ENCODE results near the gene INHA. TPM values are rescaled to one million over a fixed set of nuclear protein-coding genes. Genes with fewer than 3 reads are reported as not detected.

The INHA gene
- total RNA-seq, 4 donors from 2014 or later, result 0.45 to 0.75 TPM; not detected in 2

GRCh38 chr2:219543596-219544358 is 28.3 kb upstream of the INHA start, which contains the start of the genes CHPF and TMEM198:
CHPF (minus strand) TSS chr2:219543809; CDS start chr2:219543538, 271 bp downstream.
TMEM198 (plus strand) TSS chr2:219544028; CDS start chr2:219544728, 700 bp downstream.
- TF ChIP-seq POLR2AphosphoS5 (IDR thresholded peaks at IDR 0.05) (peak; percentile 76 to 84), CTCF (IDR thresholded peaks at IDR 0.05) (no peak)
- DNase-seq (ENCODE audit: extremely low spot score), result peak; percentile 99
- peak within 1 kb of the TSS; percentile 67 to 83 (median 77) for H3K4me3 ChIP-seq
- peaks cover 13 to 38% (median 31%) of the 10 kb centered on the region in 4 donors for H3K36me3 ChIP-seq
- intact Hi-C loops (cut with DNase I), result loop anchor here (2.0 to 5.0 kb wide), 3 partner anchors 54 to 144 kb away; partner anchors contain the start of gene STK11IP
- 4% methylated on average over 18 of the region's 75 CpGs for WGBS
- H3K9me3 ChIP-seq, result no peaks in the 10 kb centered on the region
- peak within 1 kb of the TSS; percentile 93 to 95 (median 94) for H3K27ac ChIP-seq (replicated peaks in 1 of 4)
- peaks cover 26 to 46% (median 42%) of the 10 kb centered on the region in 4 donors for H3K4me1 ChIP-seq
- peaks cover 0 to 4% (median 0%) of the 10 kb centered on the region in 4 donors for H3K27me3 ChIP-seq

- Histone ChIP-seq H3K27me3 (no peaks in the 10 kb centered on the region), H3K27ac (replicated peaks in 1 of 4) (peak overlapping the region; percentile 93 to 95 (median 94)), H3K36me3 (peaks cover 9 to 38% (median 26%) of the 10 kb centered on the region in 4 donors), H3K4me1 (peaks cover 26 to 46% (median 39%) of the 10 kb centered on the region in 4 donors), H3K9me3 (no peaks in the 10 kb centered on the region), H3K4me3 (peak overlapping the region; percentile 67 to 83 (median 77))
- DNase-seq (ENCODE audit: extremely low spot score), result no peak
- TF ChIP-seq POLR2AphosphoS5 (IDR thresholded peaks at IDR 0.05) (no peak), CTCF (IDR thresholded peaks at IDR 0.05) (no peak), EP300 (IDR thresholded peaks at IDR 0.05) (no peak), POLR2A (IDR thresholded peaks at IDR 0.05; ENCODE audit: low read depth) (no peak)
- 47% methylated on average over 9 of the region's 9 CpGs for WGBS
- intact Hi-C loops (cut with DNase I), result loop anchor here (5.0 kb wide), 2 partner anchors 53 to 143 kb away; partner anchors contain the start of gene STK11IP
These were observed 27.5 kb upstream of the INHA start for GRCh38 chr2:219544567-219544966.

GRCh38 chr2:219545295-219545942 is 26.7 kb upstream of the INHA start:
- Histone ChIP-seq H3K36me3 (peaks cover 1 to 36% (median 19%) of the 10 kb centered on the region in 4 donors), H3K27ac (replicated peaks in 1 of 4) (no peak overlapping the region), H3K9me3 (no peaks in the 10 kb centered on the region), H3K4me1 (peaks cover 26 to 46% (median 39%) of the 10 kb centered on the region in 4 donors), H3K27me3 (no peaks in the 10 kb centered on the region), H3K4me3 (no peak overlapping the region)
- no peak for DNase-seq (ENCODE audit: extremely low spot score)
- WGBS, result 93% methylated on average over 3 of the region's 3 CpGs
- TF ChIP-seq POLR2A (IDR thresholded peaks at IDR 0.05; ENCODE audit: low read depth), result no peak
- TF ChIP-seq EP300 (IDR thresholded peaks at IDR 0.05), result no peak
- no peak for TF ChIP-seq POLR2AphosphoS5 (IDR thresholded peaks at IDR 0.05)
- intact Hi-C loops (cut with DNase I), result no loop called here

GRCh38 chr2:219545943-219546352 is 26.2 kb upstream of the INHA start:
- intact Hi-C loops (cut with DNase I), result no loop called here
- Histone ChIP-seq H3K4me1 (peaks cover 26 to 47% (median 41%) of the 10 kb centered on the region in 4 donors), H3K9me3 (no peaks in the 10 kb centered on the region), H3K36me3 (peaks cover 0 to 30% (median 15%) of the 10 kb centered on the region in 4 donors), H3K27me3 (no peaks in the 10 kb centered on the region), H3K4me3 (no peak overlapping the region), H3K27ac (replicated peaks in 1 of 4) (no peak overlapping the region)
- DNase-seq (ENCODE audit: extremely low spot score), result no peak
- TF ChIP-seq CTCF (IDR thresholded peaks at IDR 0.05), result no peak
- no peak for TF ChIP-seq POLR2A (IDR thresholded peaks at IDR 0.05; ENCODE audit: low read depth)
- no peak for TF ChIP-seq EP300 (IDR thresholded peaks at IDR 0.05)
- TF ChIP-seq POLR2AphosphoS5 (IDR thresholded peaks at IDR 0.05), result no peak
- whole genome bisulfite sequencing, result 73% methylated on average over 4 of the region's 4 CpGs

DNA sequence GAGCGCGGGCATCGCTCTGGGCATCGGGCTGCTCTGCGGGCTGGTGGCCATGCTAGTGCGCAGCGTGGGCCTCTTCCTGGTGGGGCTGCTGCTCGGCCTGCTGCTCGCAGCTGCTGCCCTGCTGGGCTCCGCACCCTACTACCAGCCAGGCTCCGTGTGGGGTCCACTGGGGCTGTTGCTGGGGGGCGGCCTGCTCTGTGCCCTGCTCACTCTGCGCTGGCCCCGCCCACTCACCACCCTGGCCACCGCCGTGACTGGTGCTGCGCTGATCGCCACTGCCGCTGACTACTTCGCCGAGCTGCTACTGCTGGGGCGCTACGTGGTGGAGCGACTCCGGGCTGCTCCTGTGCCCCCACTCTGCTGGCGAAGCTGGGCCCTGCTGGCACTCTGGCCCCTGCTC is 24.5 kb upstream of the INHA start:
- H3K27me3 ChIP-seq, result peaks cover 0 to 4% (median 0%) of the 10 kb centered on the region in 4 donors
- WGBS, result 92% methylated on average over 14 of the region's 26 CpGs
- peaks cover 24 to 47% (median 43%) of the 10 kb centered on the region in 4 donors for H3K4me1 ChIP-seq
- no peak overlapping the region for H3K4me3 ChIP-seq
- intact Hi-C loops (cut with DNase I), result no loop called here
- DNase-seq (ENCODE audit: extremely low spot score), result no peak
- peaks cover 0 to 24% (median 11%) of the 10 kb centered on the region in 4 donors for H3K36me3 ChIP-seq
- no peak overlapping the region for H3K27ac ChIP-seq (replicated peaks in 1 of 4)
- no peak for TF ChIP-seq EP300 (IDR thresholded peaks at IDR 0.05)
- no peak for TF ChIP-seq POLR2AphosphoS5 (IDR thresholded peaks at IDR 0.05)
- TF ChIP-seq POLR2A (IDR thresholded peaks at IDR 0.05; ENCODE audit: low read depth), result no peak
- no peak for TF ChIP-seq CTCF (IDR thresholded peaks at IDR 0.05)
- no peaks in the 10 kb centered on the region for H3K9me3 ChIP-seq

Data from esophagus muscularis mucosa (tissue), 4 donors.